GM19438 (cell line): ENCODE data around the gene TYK2.
"Not testable (repeated sequence)": the region's sequence is repeated elsewhere in the genome, so short reads cannot be mapped to it uniquely, and the experiment has no call there.

Source experiments
- ATAC-seq: cut with Tn5 transposase; IDR thresholded peaks from one replicate; pipeline ENCODE4 v1.9.1; 2021; ENCODE audit warnings: low read depth; ENCODE audit not compliant: unreplicated experiment

TYK2 gene

GRCh38 chr19:10336725-10337124 lies 43.6 kb downstream of the TYK2 start:
- ATAC-seq, result not testable (repeated sequence)

GRCh38 chr19:10335352-10335985 lies 44.9 kb downstream of the TYK2 start:
- ATAC-seq, result no peak

GRCh38 chr19:10334588-10335351 lies 45.6 kb downstream of the TYK2 start:
- ATAC-seq, result no peak

- ATAC-seq, result no peak
Observed at GRCh38 chr19:10333758-10334587, 46.4 kb downstream of the TYK2 start.

GRCh38 chr19:10332965-10333757 lies 47.2 kb downstream of the TYK2 start, which contains the start of gene RAVER1:
RAVER1 (minus strand) TSS chr19:10333529; CDS start chr19:10333507, 22 bp downstream.
- ATAC-seq, result peak; percentile 83

GRCh38 chr19:10332158-10332964 lies 48.0 kb downstream of the TYK2 start:
- ATAC-seq, result no peak

GRCh38 chr19:10329555-10329954 lies 50.8 kb downstream of the TYK2 start:
- ATAC-seq, result no peak

GRCh38 chr19:10328558-10329429 lies 51.6 kb downstream of the TYK2 start:
- ATAC-seq, result no peak

GRCh38 chr19:10327793-10328192 lies 52.6 kb downstream of the TYK2 start:
- no peak for ATAC-seq

GRCh38 chr19:10325732-10326131 lies 54.6 kb downstream of the TYK2 start:
- no peak for ATAC-seq

- no peak for ATAC-seq
Observed at GRCh38 chr19:10321874-10322835, 58.2 kb downstream of the TYK2 start.

GRCh38 chr19:10321417-10321797 lies 59.0 kb downstream of the TYK2 start:
- no peak for ATAC-seq

GRCh38 chr19:10320602-10321416 lies 59.6 kb downstream of the TYK2 start:
- ATAC-seq, result no peak

GRCh38 chr19:10318807-10319682 lies 61.3 kb downstream of the TYK2 start:
- no peak for ATAC-seq

GRCh38 chr19:10317857-10318462 lies 62.4 kb downstream of the TYK2 start:
- ATAC-seq, result no peak
